ENCODE results near the gene MARCHF4. TPM values are rescaled to one million over a fixed set of nuclear protein-coding genes. Genes with fewer than 3 reads are reported as not detected.

The MARCHF4 gene
- total RNA-seq, 2 donors from 2014 or later: not detected

- Mint-ChIP-seq H3K27ac (no peak overlapping the region), H3K27me3 (ENCODE audit: low read depth) (peaks cover 6% of the 10 kb centered on the region), H3K4me1 (ENCODE audit: low read depth) (peaks cover 17% of the 10 kb centered on the region), H3K4me3 (no peak overlapping the region), H3K36me3 (ENCODE audit: insufficient read depth in 2 of 2) (no peaks in the 10 kb centered on the region), H3K9me3 (peaks cover 0 to 5% of the 10 kb centered on the region in 2 donors)
- DNase-seq (no peak), ATAC-seq (replicated peaks in 1 of 2) (no peak)
Measured at GRCh38 chr2:216339456-216340279, 32.6 kb downstream of the MARCHF4 start.

GRCh38 chr2:216335252-216335651 is 37.0 kb downstream of the MARCHF4 start:
- DNase-seq: no peak
- no peaks in the 10 kb centered on the region for H3K4me1 Mint-ChIP-seq (ENCODE audit: low read depth)
- H3K4me3 Mint-ChIP-seq: no peak overlapping the region
- ATAC-seq (replicated peaks in 1 of 2): no peak
- H3K27ac Mint-ChIP-seq: no peak overlapping the region
- no peaks in the 10 kb centered on the region for H3K36me3 Mint-ChIP-seq (ENCODE audit: insufficient read depth in 2 of 2)
- peaks cover 6% of the 10 kb centered on the region for H3K27me3 Mint-ChIP-seq (ENCODE audit: low read depth)
- H3K9me3 Mint-ChIP-seq: peaks cover 0 to 6% of the 10 kb centered on the region in 2 donors

- H3K4me1 Mint-ChIP-seq (ENCODE audit: low read depth): no peaks in the 10 kb centered on the region
- no peak for ATAC-seq (replicated peaks in 1 of 2)
- no peaks in the 10 kb centered on the region for H3K27me3 Mint-ChIP-seq (ENCODE audit: low read depth)
- peaks cover 2% of the 10 kb centered on the region in 2 donors for H3K9me3 Mint-ChIP-seq
- no peak overlapping the region for H3K27ac Mint-ChIP-seq
- no peak for DNase-seq
- H3K36me3 Mint-ChIP-seq (ENCODE audit: insufficient read depth in 2 of 2): no peaks in the 10 kb centered on the region
- H3K4me3 Mint-ChIP-seq: no peak overlapping the region
Measured at GRCh38 chr2:216328347-216328746, 43.9 kb downstream of the MARCHF4 start.

- no peaks in the 10 kb centered on the region for H3K36me3 Mint-ChIP-seq (ENCODE audit: insufficient read depth in 2 of 2)
- H3K9me3 Mint-ChIP-seq: peaks cover 2% of the 10 kb centered on the region in 2 donors
- H3K4me3 Mint-ChIP-seq: no peak overlapping the region
- H3K27ac Mint-ChIP-seq: no peak overlapping the region
- no peaks in the 10 kb centered on the region for H3K4me1 Mint-ChIP-seq (ENCODE audit: low read depth)
- ATAC-seq (replicated peaks in 1 of 2): no peak
- no peaks in the 10 kb centered on the region for H3K27me3 Mint-ChIP-seq (ENCODE audit: low read depth)
- no peak for DNase-seq
Measured at GRCh38 chr2:216327447-216327935, 44.8 kb downstream of the MARCHF4 start.

Other genes starting within 250 kb of the MARCHF4 start
- gene SMARCAL1, start 40.0 kb upstream of the MARCHF4 start, total RNA-seq: 10 to 100 TPM; 30.9 to 32.5 TPM
- gene RPL37A, start 126.4 kb upstream of the MARCHF4 start, total RNA-seq: 1,000 to 10,000 TPM; 3,626 to 3,861 TPM